ENCODE results near the gene SLC1A3.

SLC1A3 gene

GRCh38 chr5:36726317-36726716 lies 119.9 kb downstream of the SLC1A3 start:
- no peak for ATAC-seq
- TF ChIP-seq CSDC2 (CRISPR knock-in tag; IDR thresholded peaks at IDR 0.05) (no peak), ZFP3 (CRISPR knock-in tag; IDR thresholded peaks at IDR 0.05) (no peak), BACH2 (CRISPR knock-in tag; IDR thresholded peaks at IDR 0.05; ENCODE audit: borderline replicate concordance) (no peak), ISL1 (CRISPR knock-in tag; IDR thresholded peaks at IDR 0.05) (no peak), CREB5 (CRISPR knock-in tag; IDR thresholded peaks at IDR 0.05; ENCODE audit: low read depth) (no peak)

GRCh38 chr5:36726767-36727166 lies 120.4 kb downstream of the SLC1A3 start:
- ATAC-seq, result no peak
- TF ChIP-seq ZNF70 (CRISPR knock-in tag; IDR thresholded peaks at IDR 0.05) (no peak), ZNF565 (CRISPR knock-in tag; conservative IDR thresholded peaks at IDR 0.05; ENCODE audit: low read depth) (no peak), ARNTL (CRISPR knock-in tag; IDR thresholded peaks at IDR 0.05; ENCODE audit: borderline replicate concordance, low read depth) (no peak), OSR1 (CRISPR knock-in tag; IDR thresholded peaks at IDR 0.05) (no peak), ZFP30 (CRISPR knock-in tag; IDR thresholded peaks at IDR 0.05) (no peak), RARB (CRISPR knock-in tag; IDR thresholded peaks at IDR 0.05) (no peak), ZFP3 (CRISPR knock-in tag; IDR thresholded peaks at IDR 0.05) (no peak), BACH2 (CRISPR knock-in tag; IDR thresholded peaks at IDR 0.05; ENCODE audit: borderline replicate concordance) (no peak), ZC3H10 (CRISPR knock-in tag; IDR thresholded peaks at IDR 0.05) (no peak), PATZ1 (CRISPR knock-in tag; IDR thresholded peaks at IDR 0.05; ENCODE audit: borderline replicate concordance) (no peak), ZNF8 (CRISPR knock-in tag; IDR thresholded peaks at IDR 0.05) (no peak), ISL1 (CRISPR knock-in tag; IDR thresholded peaks at IDR 0.05) (no peak), ESRRG (CRISPR knock-in tag; IDR thresholded peaks at IDR 0.05) (no peak), POU6F1 (CRISPR knock-in tag; IDR thresholded peaks at IDR 0.05; ENCODE audit: borderline replicate concordance, low read depth) (no peak)

- peak; percentile 92 for ATAC-seq
- TF ChIP-seq CSDC2 (CRISPR knock-in tag; IDR thresholded peaks at IDR 0.05) (no peak), ZNF70 (CRISPR knock-in tag; IDR thresholded peaks at IDR 0.05) (no peak)
Measured at GRCh38 chr5:36728697-36729543, 122.5 kb downstream of the SLC1A3 start.

GRCh38 chr5:36730537-36731216 lies 124.3 kb downstream of the SLC1A3 start:
- no peak for ATAC-seq
- TF ChIP-seq CSRNP3 (CRISPR knock-in tag; IDR thresholded peaks at IDR 0.05) (no peak), PPARA (CRISPR knock-in tag; IDR thresholded peaks at IDR 0.05; ENCODE audit: borderline replicate concordance) (no peak), OSR1 (CRISPR knock-in tag; IDR thresholded peaks at IDR 0.05) (no peak), TOX (CRISPR knock-in tag; IDR thresholded peaks at IDR 0.05; ENCODE audit: borderline replicate concordance) (no peak), ZNF70 (CRISPR knock-in tag; IDR thresholded peaks at IDR 0.05) (no peak), POU6F1 (CRISPR knock-in tag; IDR thresholded peaks at IDR 0.05; ENCODE audit: borderline replicate concordance, low read depth) (no peak), SNAI2 (CRISPR knock-in tag; IDR thresholded peaks at IDR 0.05) (no peak), ZNF8 (CRISPR knock-in tag; IDR thresholded peaks at IDR 0.05) (no peak), ZFP30 (CRISPR knock-in tag; IDR thresholded peaks at IDR 0.05) (no peak), RARB (CRISPR knock-in tag; IDR thresholded peaks at IDR 0.05) (no peak), CSDC2 (CRISPR knock-in tag; IDR thresholded peaks at IDR 0.05) (no peak)

Data from SK-N-SH treated with all-trans-retinoic acid at 6 μM for 48 hours (cell line).